ENCODE results near the gene LDLRAD4. TPM values are rescaled to one million over a fixed set of nuclear protein-coding genes. Genes with fewer than 3 reads are reported as not detected.

LDLRAD4 gene
- total and polyA plus RNA-seq, 9 of the 15 experiments (the other 6 are each of a cell fraction or from before 2014, with no cell fraction given), result 0.01 TPM; not detected in 8

DNA sequence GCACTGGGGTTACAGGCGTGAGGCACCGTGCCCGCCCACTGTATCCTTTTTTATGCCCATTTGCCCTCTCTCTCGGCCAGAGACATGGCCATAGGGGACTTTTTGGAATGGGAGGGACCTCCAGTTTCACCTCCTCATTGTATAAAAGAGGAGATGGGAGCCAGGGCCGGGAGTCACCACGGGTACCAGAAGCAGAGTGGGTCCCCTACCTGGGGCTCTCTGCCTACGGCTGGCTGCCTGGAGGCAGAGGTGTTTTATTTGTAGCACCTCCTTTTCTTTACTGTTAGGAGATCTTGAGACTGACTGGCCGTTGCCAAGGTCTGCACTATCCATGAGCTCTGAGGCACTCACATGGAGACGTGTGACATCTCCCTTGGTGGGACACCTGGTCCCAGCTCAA, 162.8 kb downstream of the LDLRAD4 start (continued):
- TF ChIP-seq ZNF518B (CRISPR knock-in tag; IDR thresholded peaks at IDR 0.05) (no peak), HDAC1 (IDR thresholded peaks at IDR 0.05) (no peak)

- Histone ChIP-seq H3K4me3 (no peak overlapping the region), H3K9ac (ENCODE audit: insufficient read depth in 1 of 2, low read depth in 2 of 2, low read length in 2 of 2) (no peak overlapping the region)
- WGBS (ENCODE audit: insufficient coverage, low coverage, missing lambda C conversion rate), result 2% methylated on average over 13 of the region's 14 CpGs
- no peak for TF ChIP-seq COPS2 (conservative IDR thresholded peaks at IDR 0.05)
- no peak for TF ChIP-seq MAFK (IDR thresholded peaks at IDR 0.05; ENCODE audit: low read length)
- TF ChIP-seq, protein P1, sequence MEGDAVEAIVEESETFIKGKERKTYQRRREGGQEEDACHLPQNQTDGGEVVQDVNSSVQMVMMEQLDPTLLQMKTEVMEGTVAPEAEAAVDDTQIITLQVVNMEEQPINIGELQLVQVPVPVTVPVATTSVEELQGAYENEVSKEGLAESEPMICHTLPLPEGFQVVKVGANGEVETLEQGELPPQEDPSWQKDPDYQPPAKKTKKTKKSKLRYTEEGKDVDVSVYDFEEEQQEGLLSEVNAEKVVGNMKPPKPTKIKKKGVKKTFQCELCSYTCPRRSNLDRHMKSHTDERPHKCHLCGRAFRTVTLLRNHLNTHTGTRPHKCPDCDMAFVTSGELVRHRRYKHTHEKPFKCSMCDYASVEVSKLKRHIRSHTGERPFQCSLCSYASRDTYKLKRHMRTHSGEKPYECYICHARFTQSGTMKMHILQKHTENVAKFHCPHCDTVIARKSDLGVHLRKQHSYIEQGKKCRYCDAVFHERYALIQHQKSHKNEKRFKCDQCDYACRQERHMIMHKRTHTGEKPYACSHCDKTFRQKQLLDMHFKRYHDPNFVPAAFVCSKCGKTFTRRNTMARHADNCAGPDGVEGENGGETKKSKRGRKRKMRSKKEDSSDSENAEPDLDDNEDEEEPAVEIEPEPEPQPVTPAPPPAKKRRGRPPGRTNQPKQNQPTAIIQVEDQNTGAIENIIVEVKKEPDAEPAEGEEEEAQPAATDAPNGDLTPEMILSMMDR (IDR thresholded peaks at IDR 0.05 in 2 of 3, conservative IDR thresholded peaks at IDR 0.05 in 1 of 3; ENCODE audit: insufficient read depth in 2 of 3, low read depth in 1 of 3, low read length in 3 of 3), result no peak
- TF ChIP-seq ARID2 (IDR thresholded peaks at IDR 0.05), result no peak
- no peak for TF ChIP-seq PTBP1 (IDR thresholded peaks at IDR 0.05; ENCODE audit: low read depth, low read length)
- TF ChIP-seq, protein P2, sequence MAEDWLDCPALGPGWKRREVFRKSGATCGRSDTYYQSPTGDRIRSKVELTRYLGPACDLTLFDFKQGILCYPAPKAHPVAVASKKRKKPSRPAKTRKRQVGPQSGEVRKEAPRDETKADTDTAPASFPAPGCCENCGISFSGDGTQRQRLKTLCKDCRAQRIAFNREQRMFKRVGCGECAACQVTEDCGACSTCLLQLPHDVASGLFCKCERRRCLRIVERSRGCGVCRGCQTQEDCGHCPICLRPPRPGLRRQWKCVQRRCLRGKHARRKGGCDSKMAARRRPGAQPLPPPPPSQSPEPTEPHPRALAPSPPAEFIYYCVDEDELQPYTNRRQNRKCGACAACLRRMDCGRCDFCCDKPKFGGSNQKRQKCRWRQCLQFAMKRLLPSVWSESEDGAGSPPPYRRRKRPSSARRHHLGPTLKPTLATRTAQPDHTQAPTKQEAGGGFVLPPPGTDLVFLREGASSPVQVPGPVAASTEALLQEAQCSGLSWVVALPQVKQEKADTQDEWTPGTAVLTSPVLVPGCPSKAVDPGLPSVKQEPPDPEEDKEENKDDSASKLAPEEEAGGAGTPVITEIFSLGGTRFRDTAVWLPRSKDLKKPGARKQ (CRISPR knock-in tag; IDR thresholded peaks at IDR 0.05), result no peak
- TF ChIP-seq, protein P3, sequence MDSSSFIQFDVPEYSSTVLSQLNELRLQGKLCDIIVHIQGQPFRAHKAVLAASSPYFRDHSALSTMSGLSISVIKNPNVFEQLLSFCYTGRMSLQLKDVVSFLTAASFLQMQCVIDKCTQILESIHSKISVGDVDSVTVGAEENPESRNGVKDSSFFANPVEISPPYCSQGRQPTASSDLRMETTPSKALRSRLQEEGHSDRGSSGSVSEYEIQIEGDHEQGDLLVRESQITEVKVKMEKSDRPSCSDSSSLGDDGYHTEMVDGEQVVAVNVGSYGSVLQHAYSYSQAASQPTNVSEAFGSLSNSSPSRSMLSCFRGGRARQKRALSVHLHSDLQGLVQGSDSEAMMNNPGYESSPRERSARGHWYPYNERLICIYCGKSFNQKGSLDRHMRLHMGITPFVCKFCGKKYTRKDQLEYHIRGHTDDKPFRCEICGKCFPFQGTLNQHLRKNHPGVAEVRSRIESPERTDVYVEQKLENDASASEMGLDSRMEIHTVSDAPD (CRISPR knock-in tag; IDR thresholded peaks at IDR 0.05), result no peak
- TF ChIP-seq, protein P4, sequence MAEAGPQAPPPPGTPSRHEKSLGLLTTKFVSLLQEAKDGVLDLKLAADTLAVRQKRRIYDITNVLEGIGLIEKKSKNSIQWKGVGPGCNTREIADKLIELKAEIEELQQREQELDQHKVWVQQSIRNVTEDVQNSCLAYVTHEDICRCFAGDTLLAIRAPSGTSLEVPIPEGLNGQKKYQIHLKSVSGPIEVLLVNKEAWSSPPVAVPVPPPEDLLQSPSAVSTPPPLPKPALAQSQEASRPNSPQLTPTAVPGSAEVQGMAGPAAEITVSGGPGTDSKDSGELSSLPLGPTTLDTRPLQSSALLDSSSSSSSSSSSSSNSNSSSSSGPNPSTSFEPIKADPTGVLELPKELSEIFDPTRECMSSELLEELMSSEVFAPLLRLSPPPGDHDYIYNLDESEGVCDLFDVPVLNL (CRISPR knock-in tag; IDR thresholded peaks at IDR 0.05; ENCODE audit: low read depth), result no peak
Measured at GRCh38 chr18:13381944-13382365, 163.4 kb downstream of the LDLRAD4 start.

More at GRCh38 chr18:13381944-13382365, 163.4 kb downstream of the LDLRAD4 start:
- no peaks in the 10 kb centered on the region for H3K9me1 ChIP-seq (ENCODE audit: control insufficient read depth, insufficient read depth, low read length)
- ATAC-seq (no peak), FAIRE-seq (no peak), DNase-seq (ENCODE audit: extremely low read depth in 1 of 4, low spot score in 3 of 4) (no peak)
- no peaks in the 10 kb centered on the region for H3K36me3 ChIP-seq (ENCODE audit: control insufficient read depth, insufficient read depth, low read length)
- ChIA-PET POLR2A (no interaction called here), CTCF (ENCODE audit: low intra/inter-chr PET ratio) (no interaction called here)
- intact Hi-C loops (cut with micrococcal nuclease), result no loop called here
- no TSS peak for BruUV-seq (replicated peaks)
- in situ Hi-C loops (cut with MboI), result no loop called here
- no peak overlapping the region for H2AFZ ChIP-seq (ENCODE audit: low read depth, low read length)
- H3K4me1 ChIP-seq (replicated peaks in 1 of 2; ENCODE audit: control insufficient read depth in 2 of 2, insufficient read depth in 2 of 2, low read length in 2 of 2), result no peaks in the 10 kb centered on the region
- H3K9me3 ChIP-seq (replicated peaks; ENCODE audit: control insufficient read depth, insufficient read depth, low read depth, low read length), result no peaks in the 10 kb centered on the region
- no peaks in the 10 kb centered on the region for H3K79me2 ChIP-seq (ENCODE audit: control insufficient read depth, insufficient read depth, low read length)
- H3K27ac ChIP-seq (ENCODE audit: extremely low read depth, low read depth, low read length), result no peak overlapping the region
- no peaks in the 10 kb centered on the region; the same call in 1 of the 2 replicates for H4K20me1 ChIP-seq (replicated peaks; ENCODE audit: control insufficient read depth, insufficient read depth, low read length)
- H3K27me3 ChIP-seq (ENCODE audit: control insufficient read depth in 2 of 2, insufficient read depth in 2 of 2, low read length in 2 of 2), result peaks cover 7 to 27% of the 10 kb centered on the region in 2 experiments
- H3K4me2 ChIP-seq (ENCODE audit: insufficient read depth, low read length), result no peak overlapping the region

Measured in K562 (cell line).